C4-2B (cell line): ENCODE results near the gene GSDME.

ENCODE experiments used
- CTCF ChIP-seq: fragments of 450-650 bp; conservative IDR thresholded peaks from 2 replicates; pipeline ENCODE4 v1.5.1; 2017; ENCODE audit warnings: mild to moderate bottlenecking
- ZFX ChIP-seq: fragments of 450-650 bp; IDR thresholded peaks from 2 replicates; pipeline ENCODE4 v1.6.1; 2017

GRCh38 chr7:24660546-24660945 is 96.7 kb downstream of the GSDME start:
- TF ChIP-seq CTCF (no peak), ZFX (no peak)
